HFFc6 (cell line): ENCODE results near the gene MAN2A1. TPM values are rescaled to one million over a fixed set of nuclear protein-coding genes. Genes with fewer than 3 reads are reported as not detected.
A peak's percentile ranks its signal among the peaks of the same experiment; 100 is the strongest.

Experiments
- DNase-seq: peaks from one replicate; pipeline ENCODE4 v3.0.0-alpha.2; 2018
- H3K27ac Mint-ChIP-seq: 2 replicates; pipeline ENCODE4 v1.8.0; 2020; ENCODE audit warnings: mild to moderate bottlenecking, mixed read lengths
- H3K27me3 Mint-ChIP-seq: 2 replicates; pipeline ENCODE4 v1.8.0; 2021; ENCODE audit warnings: mild to moderate bottlenecking, moderate library complexity, mixed read lengths; ENCODE audit not compliant: insufficient read depth
- H3K36me3 Mint-ChIP-seq: 2 replicates; pipeline ENCODE4 v1.8.0; 2021; ENCODE audit warnings: low read depth, mixed read lengths
- H3K4me1 Mint-ChIP-seq: 2 replicates; pipeline ENCODE4 v1.8.0; 2020; ENCODE audit warnings: low read depth, mixed read lengths
- H3K4me3 Mint-ChIP-seq: 2 replicates; pipeline ENCODE4 v1.8.0; 2020; ENCODE audit warnings: mild to moderate bottlenecking, moderate library complexity, mixed read lengths
- H3K9me3 Mint-ChIP-seq: 2 replicates; pipeline ENCODE4 v1.8.0; 2020; ENCODE audit warnings: mild to moderate bottlenecking, mixed read lengths
- CTCF ChIP-seq: fragments of 200-600 bp; sonication (generic); IDR thresholded peaks from 2 replicates; pipeline ENCODE4 v1.5.0; 2021; ENCODE audit warnings: antibody characterized with exemption, mild to moderate bottlenecking
- total RNA-seq, 6 experiments: library from RNA; stranded (reverse); fragmentation: NEBNext Ultra II Directional; extraction: Animal tissue kit (Norgen Biotek cat#: 25700); gene quantifications; 2 replicates in 1 of 6; 3 replicates in 5 of 6; pipeline ENCODE4 v1.2.3, GENCODE V29; 2021

MAN2A1 gene
- total RNA-seq, 6 experiments from 2014 or later = 29.1 to 47.7 (median 39.0) TPM

GRCh38 chr5:109816732-109817131 lies 127.0 kb downstream of the MAN2A1 start:
- TF ChIP-seq CTCF = no peak
- H3K27ac Mint-ChIP-seq = no peak overlapping the region
- no peak for DNase-seq

GRCh38 chr5:109819878-109820277 lies 130.2 kb downstream of the MAN2A1 start:
- Mint-ChIP-seq H3K4me1 (peaks cover 29% of the 10 kb centered on the region), H3K36me3 (peaks cover 9% of the 10 kb centered on the region; the same call in 1 of the 2 replicates), H3K4me3 (no peak overlapping the region), H3K27ac (no peak overlapping the region), H3K27me3 (no peaks in the 10 kb centered on the region), H3K9me3 (no peaks in the 10 kb centered on the region)
- no peak for DNase-seq
- peak; percentile 27; the same call in 1 of the 2 replicates for TF ChIP-seq CTCF

More at GRCh38 chr5:109816732-109817131, 127.0 kb downstream of the MAN2A1 start:
- Mint-ChIP-seq H3K27me3 (no peaks in the 10 kb centered on the region), H3K36me3 (peaks cover 9% of the 10 kb centered on the region; the same call in 1 of the 2 replicates), H3K4me1 (peaks cover 7% of the 10 kb centered on the region; the same call in 1 of the 2 replicates), H3K4me3 (no peak overlapping the region), H3K9me3 (no peaks in the 10 kb centered on the region)

- Mint-ChIP-seq H3K27ac (no peak overlapping the region), H3K4me3 (no peak overlapping the region), H3K9me3 (no peaks in the 10 kb centered on the region), H3K27me3 (no peaks in the 10 kb centered on the region; the same call in 1 of the 2 replicates), H3K4me1 (peaks cover 48% of the 10 kb centered on the region), H3K36me3 (peaks cover 9% of the 10 kb centered on the region; the same call in 1 of the 2 replicates)
- peak; percentile 18 for DNase-seq
- no peak for TF ChIP-seq CTCF
These were observed 133.9 kb downstream of the MAN2A1 start for GRCh38 chr5:109823597-109823996.

GRCh38 chr5:109825450-109825849 lies 135.7 kb downstream of the MAN2A1 start:
- peak overlapping the region; percentile 11; the same call in 1 of the 2 replicates for H3K4me3 Mint-ChIP-seq
- peak overlapping the region; percentile 68 for H3K27ac Mint-ChIP-seq
- no peaks in the 10 kb centered on the region for H3K9me3 Mint-ChIP-seq
- peak; percentile 52 for DNase-seq
- H3K27me3 Mint-ChIP-seq = no peaks in the 10 kb centered on the region; the same call in 1 of the 2 replicates
- peaks cover 62% of the 10 kb centered on the region for H3K4me1 Mint-ChIP-seq
- TF ChIP-seq CTCF = no peak
- peaks cover 8% of the 10 kb centered on the region for H3K36me3 Mint-ChIP-seq

- DNase-seq = no peak
- H3K9me3 Mint-ChIP-seq = no peaks in the 10 kb centered on the region
- no peak for TF ChIP-seq CTCF
- H3K4me3 Mint-ChIP-seq = no peak overlapping the region
- H3K4me1 Mint-ChIP-seq = peaks cover 67% of the 10 kb centered on the region
- no peaks in the 10 kb centered on the region; the same call in 1 of the 2 replicates for H3K27me3 Mint-ChIP-seq
- H3K27ac Mint-ChIP-seq = peak overlapping the region; percentile 46
- peaks cover 8% of the 10 kb centered on the region for H3K36me3 Mint-ChIP-seq
These were observed 136.7 kb downstream of the MAN2A1 start for GRCh38 chr5:109826426-109826825.
